ENCODE data around the gene MEF2B.

MEF2B gene

DNA sequence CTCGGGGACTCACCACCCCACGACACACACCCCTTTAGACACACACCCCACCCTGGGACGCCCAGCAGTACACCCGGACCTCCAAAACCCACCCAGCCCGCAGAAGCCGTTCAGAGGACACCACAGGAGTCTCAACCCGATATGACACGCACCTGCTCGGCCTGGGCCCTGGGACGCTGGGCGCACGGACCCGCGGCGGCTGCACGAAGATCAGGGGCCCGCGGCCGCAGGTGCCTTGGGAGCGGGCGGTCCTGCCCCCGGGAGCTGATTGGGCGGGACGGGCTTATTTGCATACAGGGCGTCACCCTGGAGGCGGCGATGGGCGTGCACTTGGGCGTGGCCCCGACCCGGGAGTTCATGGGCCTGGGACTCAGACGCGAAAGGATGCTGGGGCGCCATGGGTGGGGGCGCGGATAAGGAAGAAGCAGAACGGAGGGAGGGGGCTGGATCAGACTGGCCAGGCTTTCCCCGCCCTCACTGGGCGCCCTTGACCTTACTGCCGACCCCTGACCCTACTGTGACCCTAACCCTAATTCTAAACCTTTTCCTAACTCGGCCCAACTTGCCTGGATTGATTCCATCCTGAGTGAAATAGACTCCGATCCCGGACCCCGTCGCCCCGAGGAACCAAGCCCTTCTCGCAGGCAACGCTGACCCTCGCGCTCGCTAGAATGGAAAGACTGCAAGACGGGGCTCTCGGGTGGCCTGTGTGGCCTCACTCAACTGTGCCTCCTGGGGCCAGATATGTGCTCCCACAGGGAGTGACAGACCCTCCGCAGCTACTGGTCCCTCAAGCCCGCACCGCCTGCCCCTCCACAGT, at the start of gene MEF2B:
MEF2B (minus strand) TSS at position 211 of the 820 bp plus-strand sequence. CDS start 19,528 bp downstream, outside the sequence.
- DNase-seq = peak; percentile 67

DNA sequence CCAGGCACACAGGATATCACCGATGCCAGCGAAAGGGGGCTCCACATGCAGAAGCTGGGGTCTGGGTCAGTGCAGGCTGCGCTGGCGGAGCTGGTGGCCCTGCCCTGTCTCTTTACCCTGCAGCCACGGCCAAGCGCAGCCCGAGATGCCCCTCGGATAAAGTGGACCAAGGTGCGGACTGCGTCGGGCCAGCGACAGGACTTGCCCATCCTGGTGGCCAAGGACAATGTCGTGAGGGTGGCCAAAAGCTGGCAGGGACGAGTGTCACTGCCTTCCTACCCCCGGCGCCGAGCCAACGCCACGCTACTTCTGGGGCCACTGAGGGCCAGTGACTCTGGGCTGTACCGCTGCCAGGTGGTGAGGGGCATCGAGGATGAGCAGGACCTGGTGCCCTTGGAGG, 48.8 kb upstream of the MEF2B start:
- DNase-seq = no peak

DNA sequence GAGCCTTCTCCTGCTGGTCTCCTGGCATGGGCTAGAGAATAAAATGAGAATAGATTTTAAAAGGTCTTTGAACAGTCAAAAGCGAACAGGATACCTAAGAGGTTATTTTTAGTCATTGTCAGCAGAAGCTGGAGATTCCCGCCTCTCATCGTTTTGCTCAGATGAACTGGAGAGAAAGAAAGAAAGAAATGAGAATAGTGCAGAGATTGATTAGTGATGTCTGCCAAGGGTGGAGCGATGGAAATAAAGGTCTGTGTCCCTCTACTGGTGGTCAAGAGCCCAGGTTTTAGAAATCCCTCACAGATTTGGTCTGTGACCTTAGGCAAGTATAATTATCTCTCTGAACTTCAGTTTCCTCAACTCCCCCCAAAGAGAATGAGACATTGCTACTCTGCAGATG, 47.0 kb upstream of the MEF2B start:
- peak; percentile 20 for DNase-seq

DNA sequence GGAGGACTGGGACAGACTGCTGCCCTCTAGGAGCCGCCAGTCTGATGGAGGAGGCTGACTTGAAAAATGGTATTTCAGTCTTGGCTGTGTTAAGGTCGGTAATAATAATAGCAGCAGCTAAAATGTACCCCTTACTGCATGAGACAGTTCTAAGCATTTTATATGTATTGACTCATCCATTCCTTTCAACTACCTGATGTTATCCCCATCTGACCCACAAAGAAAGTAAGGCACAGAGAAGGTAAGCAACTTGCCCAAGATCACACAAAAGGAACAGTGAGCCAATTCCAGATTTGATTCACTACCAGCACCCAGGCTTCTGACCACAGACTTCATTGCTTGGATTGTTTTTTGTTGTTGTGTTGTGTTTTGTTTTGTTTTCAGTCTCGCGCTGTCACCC, 45.7 kb upstream of the MEF2B start:
- no peak for DNase-seq

DNA sequence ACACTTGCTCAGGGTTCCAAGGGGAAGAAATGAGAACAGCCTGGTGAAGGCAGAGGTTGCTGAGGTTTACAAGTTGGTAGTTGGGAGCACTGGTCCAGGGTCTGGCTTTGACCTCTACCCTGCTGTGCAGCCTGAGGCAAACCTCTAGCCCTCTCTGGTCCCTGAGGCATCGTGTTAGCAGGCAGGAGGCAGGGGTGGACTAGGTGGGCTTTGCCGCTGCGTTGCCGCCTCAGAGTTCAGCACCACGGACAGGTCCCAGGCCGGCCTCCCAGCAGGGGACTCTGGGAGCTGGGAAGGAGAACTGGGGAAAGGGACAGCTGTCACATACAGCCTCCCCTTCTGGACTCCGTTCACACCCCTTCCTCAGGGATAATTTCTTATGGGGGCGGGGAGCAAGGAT, 44.8 kb upstream of the MEF2B start:
- no peak for DNase-seq

DNA sequence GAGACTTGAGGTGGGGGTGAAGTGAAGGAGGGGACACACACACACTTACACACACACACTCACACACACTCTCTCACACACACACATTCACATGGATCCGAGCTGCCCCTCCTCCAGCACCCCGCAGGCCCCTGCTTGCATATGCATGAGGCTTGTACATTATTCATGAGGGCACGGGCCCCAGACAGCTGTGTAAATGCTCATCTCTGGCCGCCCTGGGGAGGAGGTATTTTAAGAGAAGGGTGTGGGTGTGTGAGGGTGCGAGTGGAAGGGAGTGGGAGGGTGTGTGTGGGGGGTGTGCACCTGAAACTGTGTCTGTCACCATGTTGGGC, 44.1 kb upstream of the MEF2B start:
- DNase-seq = no peak

DNA sequence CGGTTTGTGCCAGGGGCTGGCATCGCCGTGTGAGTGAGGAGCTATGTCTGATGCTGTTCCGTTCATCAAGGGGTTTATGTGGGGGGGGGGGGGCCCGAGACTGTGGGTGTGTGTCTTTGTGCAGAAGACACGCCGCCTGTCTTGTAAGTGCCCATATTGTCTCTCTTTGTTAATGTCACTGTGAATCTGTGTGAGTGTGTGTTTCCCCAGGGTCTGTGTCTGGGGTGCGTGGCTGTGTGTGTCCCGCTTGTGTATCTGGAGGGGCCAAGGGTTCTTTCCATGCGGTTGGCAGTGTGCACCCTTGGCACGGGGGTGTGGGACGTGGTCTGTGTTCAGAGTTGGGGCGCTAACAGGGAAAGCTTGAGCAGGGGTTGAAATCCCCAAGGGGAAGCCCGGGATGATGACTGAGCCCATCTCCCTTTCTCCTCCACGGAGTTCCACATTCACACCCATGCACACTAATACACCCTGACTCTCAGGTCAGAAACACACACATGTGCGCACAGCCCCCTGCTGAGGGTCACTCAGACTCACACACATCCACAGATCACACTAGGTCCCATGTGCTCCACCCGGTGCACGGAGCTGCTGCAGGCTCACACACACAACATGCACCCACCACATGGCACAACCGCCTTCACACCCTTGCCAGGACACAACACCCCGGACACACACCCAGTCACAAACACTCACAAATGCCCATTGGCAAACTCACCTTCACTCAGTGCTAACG, 43.5 kb upstream of the MEF2B start:
- no peak for DNase-seq

DNA sequence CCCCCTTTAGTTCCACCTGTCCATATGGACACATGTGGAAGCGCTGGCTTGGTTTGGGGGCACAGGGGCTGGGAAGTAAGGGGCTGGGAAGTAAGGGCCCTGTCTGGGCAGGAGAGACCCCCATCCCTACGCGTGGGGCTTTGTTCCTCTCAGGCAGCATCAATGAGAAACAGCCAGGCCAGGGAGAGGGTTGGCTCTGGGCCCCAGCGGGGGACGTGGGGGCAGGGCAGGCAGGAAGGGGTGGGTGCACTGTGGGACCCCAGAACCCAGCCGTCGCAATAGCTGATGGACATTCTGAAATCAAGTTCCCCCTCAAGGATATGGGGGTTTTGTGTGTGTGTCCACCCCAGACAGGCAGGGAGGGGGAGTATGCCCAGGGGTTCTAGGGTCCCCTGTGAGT, 42.9 kb upstream of the MEF2B start:
- no peak for DNase-seq

DNA sequence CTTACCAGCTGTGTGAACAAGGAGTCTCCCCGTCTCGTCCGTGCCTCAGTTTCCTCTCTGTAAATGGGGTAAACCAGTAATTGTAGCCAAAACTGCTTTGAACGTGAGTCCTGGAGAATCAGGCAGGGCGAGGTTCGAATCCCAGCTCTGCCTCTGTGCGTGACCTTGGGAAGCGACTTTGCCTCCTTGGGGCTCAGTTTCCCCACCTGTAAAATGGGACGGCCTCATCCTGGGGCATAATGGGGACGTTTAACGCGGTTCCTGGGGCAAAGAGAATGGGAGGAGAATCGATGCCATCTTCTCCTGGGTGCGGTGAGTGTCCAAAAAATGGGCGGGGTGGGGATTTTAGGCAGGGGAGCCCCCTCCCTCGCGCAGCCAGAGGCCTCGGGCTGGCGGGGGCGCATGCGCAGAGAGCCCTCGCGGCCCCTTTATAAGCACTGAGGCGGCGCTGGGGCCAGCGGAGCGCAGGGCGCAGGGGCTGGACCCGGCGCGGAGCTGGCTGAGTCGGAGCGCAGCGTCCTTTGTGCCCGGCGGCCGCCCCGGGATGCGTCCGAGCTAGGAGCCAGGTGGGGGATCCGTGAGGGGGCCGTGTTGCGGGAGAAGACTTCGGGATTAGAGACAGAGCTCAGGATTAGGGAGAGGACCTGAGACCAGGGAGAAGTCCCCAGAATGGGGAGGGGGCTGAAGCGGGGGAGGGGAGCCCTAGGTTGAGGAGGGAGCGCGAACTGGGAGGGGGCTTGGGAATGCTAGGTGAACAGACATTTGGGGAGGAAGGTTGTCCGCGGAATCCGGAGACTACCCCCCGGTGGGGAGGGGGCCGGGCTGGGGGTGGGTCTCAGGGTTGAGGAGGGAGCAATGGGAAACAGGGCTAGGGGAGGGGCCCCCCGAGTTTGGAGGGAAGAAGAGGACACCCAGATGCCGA, 41.7 kb upstream of the MEF2B start, which contains the start of gene NCAN:
NCAN (plus strand) TSS at position 460 of the 922 bp plus-strand sequence. CDS start 4,996 bp downstream, outside the sequence.
- DNase-seq = no peak

DNA sequence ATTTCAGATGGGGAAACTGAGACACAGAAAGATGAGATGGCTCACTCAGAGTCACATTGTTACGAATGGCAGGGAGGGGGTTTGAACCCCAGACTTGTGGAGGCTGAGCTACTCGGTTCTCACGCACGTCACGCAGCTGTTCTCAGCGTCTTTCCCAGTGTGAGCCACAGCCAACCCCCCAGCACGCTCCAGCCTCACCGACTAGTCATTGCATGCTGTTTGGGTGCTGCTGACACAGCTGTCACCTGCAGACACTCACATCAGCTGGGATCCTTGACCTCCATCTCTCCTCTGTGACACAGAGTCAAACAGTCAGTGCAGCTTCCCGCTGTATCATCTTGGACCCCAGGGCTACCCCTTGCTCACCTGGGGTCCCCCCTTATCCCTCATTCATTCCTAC, 39.3 kb upstream of the MEF2B start:
- DNase-seq = no peak

DNA sequence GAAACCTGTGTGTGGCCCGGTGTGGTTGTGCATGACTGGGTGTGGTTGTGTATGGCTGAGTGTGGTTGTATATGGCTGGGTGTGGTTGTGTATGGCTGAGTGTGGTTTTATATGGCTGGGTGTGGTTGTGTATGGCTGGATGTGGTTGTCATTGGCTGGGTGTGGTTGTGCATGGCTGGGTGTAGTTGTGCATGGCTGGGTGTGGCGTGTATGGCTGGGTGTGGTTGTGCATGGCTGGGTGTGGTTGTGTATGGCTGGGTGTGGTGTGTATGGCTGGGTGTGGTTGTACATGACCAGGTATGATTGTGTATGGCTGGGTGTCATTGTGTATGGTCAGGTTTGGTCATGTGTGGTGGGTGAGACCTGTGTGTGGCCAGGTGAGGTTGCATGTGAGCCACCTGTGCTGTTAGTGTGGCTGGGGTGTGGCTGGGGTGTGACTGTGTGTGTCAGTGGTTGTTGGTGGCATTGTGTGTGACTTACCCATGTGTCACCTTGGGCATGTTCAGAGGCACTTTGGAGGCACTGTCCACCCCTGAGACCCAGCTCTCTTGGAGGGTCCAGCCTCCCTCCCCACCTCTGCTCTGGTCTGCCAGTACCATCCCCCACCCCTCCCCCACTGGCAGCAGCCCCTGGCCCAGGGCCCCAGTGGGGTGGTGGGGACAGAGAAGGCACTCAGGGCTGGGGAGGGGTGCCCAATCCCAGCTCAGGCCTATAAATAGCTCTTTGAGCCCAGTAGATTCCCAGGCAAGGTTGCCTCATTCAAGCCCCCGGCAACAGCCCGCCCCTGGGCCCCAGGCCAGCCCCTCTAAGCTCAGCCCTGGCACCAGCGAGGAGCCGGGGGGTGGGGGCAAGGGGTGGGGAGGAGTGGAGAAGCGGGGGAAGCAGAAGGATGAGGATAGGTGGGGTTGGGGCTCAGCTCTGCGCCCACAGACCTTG, 37.8 kb upstream of the MEF2B start:
- DNase-seq = no peak

DNA sequence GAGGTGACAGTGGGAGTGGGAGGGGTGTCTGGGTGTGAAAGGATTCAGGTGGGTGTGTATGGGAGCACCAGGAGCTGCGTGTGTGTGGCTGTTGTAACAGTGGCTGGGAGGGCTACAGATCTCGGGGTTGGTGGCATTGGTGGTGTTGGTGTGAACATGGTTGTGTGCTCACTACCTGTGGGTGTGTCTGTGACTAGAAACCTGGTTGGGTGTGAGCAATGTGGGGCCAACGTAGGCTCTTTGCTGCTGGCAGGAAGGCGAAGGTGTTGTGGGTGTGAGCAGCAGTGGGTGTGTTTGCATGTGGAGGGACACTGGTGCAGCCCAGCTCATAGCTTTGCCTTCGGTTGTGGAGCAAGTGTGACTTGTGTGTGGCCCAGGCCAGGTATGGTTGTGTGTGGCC, 36.9 kb upstream of the MEF2B start:
- no peak for DNase-seq

DNA sequence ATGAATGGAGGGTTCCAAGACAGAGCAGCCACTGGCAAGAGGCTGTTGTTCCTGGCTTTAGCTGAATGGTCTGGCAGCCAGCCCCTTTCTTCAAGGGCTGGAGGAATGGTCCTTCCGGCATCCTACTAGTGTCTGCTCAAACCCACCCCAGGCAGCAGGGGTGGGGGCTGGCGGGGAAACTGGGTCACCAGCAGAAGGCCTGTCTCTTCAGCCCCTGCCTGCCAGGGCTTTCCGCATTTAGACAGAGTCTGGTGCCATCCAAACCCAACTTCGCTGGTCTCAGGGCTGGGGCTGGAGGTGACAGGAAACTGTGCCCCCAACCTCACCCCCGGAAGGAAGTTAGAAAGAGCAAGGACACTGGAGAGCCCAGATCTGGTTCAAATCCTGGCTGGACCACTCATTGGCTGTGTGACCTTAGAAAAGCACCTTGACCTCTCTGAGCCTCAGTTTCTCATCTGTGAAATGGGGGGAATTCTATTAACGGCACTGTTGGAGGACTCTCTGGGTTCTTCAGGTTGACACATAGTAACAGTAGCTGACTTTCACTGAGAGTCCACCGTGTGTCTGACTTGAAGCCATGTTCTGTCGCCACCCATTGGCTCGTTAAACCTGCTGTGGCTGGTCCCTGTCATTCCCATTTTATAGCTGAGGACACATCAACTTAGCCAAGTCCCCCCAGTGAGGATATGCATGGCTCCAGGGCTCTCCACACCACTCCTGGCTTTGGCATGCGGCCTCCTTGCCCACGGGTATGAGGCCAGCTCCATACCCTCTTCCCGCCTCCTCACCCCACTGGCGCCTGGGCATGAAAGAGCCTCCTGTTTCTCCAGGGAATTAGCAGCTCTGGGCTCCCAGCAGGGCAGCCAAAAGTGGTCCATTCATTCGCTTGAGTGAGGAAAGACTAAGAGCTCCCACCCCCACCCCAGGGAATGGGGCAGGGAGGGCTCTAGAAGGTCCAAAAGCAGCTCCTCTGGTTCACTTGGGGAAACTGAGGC, 35.6 kb upstream of the MEF2B start:
- DNase-seq = no peak

DNA sequence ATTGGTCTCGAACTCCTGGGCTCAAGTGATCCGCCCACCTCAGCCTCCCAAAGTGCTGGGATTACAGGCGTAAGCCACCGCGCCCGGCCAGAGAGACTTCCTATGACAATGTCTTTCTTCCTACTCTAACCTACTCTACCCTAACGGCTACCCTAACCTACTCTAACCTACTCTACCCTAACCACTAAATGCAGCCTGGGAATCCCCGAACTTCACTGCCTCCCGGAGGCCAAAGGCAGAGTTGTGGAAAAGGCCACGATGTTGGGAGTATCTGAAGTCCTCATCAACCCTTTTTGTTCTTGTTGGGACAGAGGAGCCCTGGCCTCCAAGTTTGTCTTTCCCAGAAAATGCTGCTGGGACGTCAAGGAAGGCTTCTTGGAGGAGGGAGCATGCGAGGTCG, 34.1 kb upstream of the MEF2B start:
- no peak for DNase-seq

DNA sequence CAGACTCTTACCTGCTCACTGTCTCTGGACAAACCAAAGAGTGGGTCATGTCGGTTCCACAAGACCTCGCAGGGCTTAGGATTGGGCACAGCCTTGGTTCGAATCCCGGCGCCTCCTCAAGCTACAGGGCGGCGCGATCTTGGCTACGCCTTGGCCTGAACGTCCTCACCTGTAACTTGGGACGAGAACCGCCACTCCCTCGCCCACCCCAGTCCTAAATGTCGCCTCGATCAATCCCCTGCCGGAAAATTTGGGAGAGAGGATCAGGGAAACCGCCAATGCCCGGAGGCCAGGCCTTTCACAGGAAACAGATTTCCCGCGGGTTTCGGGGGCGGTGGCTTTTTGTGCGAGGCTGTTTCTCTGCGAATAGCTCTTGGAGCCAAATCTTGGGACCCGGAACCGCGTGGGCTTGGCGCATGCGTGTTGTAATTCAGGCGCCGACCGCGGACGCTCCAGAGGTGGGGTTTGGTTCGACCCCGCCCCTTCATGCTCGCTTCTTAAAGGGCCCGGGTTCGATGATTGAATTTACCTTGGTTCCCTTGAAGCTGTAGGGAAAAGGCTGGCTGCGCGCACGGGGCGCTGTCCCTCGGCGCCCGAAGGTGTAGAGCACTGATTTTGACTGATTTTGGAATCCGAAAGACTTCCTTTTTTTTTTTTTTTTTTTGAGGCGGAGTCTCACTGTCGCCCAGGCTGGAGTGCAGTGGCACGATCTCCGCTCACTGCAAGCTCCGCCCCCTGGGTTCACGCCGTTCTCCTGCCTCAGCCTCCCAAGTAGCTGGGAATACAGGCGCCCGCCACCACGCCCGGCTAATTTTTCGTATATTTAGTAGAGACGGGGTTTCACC, 33.2 kb upstream of the MEF2B start, which contains the start of gene NR2C2AP:
NR2C2AP (minus strand) TSS at position 403 of the 845 bp plus-strand sequence; CDS start at position 49, 354 bp downstream.
- peak; percentile 95 for DNase-seq

DNA sequence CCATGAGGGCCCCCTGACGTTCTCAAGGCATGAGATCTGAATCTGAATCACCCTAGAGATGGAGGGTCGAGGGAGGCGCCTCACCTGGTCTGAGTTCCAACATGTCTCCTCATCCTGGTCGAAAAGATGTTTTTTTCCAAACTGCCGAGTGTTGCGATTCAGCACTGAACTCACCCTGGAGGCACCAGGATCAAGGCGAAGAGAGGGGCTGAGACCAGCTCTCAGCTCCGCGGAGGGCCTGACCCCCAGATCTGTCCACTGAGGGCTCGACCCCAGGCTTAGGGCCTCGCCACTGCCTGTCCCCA, 32.6 kb upstream of the MEF2B start:
- DNase-seq = no peak

DNA sequence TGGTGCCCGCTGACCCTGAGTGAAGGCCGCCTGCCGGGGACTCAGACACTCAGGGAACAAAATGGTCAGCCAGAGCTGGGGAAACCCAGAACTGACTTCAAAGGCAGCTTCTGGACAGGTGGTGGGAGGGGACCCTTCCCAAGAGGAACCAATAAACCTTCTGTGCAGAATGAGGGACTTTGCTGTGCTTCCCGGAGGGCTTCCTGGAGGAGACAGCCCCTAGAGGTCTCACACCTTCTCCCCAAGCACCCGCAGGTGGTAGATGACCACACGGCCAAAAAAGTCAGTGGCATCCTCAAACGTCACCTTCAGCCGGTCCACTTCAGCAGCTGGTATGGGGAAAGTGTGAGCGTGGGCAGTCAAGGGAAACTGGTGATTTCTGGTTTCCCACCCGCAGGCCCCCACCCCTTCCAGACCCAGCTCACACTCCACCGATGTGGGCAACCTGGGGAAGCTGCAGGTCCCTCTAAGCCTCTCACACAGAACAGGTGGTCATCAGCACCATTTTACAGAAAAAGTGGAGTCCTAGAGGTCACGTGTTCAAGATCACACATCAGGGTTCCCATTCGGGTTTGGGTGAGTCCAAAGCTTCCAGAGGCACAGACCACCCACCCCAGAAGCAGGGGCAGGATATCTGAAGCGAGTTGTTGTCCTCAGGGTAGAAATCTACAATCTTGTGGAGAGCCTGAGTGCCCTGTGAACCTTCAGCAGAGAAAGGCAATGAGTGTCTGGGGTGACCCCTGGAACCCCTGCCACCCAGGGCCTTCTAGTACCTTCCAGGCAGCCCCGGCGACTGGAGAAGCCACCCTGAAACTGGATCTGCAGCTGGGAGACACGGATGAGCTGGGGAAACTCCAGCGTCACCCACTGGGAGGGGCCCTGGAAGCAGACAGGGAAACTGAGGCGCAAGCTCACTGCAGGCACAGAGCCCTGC, 31.9 kb upstream of the MEF2B start:
- DNase-seq = no peak

DNA sequence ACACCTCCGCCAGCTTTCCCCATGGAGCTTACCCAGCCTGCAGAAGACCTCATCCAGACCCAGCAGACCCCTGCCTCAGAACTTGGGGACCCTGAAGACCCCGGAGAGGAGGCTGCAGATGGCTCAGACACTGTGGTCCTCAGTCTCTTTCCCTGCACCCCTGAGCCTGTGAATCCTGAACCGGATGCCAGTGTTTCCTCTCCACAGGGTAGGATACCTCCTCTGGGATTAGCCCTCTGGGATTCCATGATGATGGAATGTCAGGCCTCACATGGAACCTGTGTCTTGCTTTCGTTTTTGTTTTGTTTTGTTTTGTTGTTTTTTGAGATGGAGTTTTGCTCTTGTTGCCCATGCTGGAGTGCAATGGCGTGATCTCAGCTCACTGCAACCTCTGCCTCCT, 23.9 kb upstream of the MEF2B start:
- DNase-seq = no peak
